HG03575 (cell line): Measurements from ENCODE around the gene CFAP97D2.
"Not testable (repeated sequence)": the region's sequence is repeated elsewhere in the genome, so short reads cannot be mapped to it uniquely, and the experiment has no call there.

Experiments used
- ATAC-seq: cut with Tn5 transposase; IDR thresholded peaks from one replicate; pipeline ENCODE4 v1.9.1; 2021; ENCODE audit not compliant: unreplicated experiment, insufficient number of reproducible peaks, low FRiP score; ENCODE audit errors: extremely low read depth

Gene CFAP97D2

DNA sequence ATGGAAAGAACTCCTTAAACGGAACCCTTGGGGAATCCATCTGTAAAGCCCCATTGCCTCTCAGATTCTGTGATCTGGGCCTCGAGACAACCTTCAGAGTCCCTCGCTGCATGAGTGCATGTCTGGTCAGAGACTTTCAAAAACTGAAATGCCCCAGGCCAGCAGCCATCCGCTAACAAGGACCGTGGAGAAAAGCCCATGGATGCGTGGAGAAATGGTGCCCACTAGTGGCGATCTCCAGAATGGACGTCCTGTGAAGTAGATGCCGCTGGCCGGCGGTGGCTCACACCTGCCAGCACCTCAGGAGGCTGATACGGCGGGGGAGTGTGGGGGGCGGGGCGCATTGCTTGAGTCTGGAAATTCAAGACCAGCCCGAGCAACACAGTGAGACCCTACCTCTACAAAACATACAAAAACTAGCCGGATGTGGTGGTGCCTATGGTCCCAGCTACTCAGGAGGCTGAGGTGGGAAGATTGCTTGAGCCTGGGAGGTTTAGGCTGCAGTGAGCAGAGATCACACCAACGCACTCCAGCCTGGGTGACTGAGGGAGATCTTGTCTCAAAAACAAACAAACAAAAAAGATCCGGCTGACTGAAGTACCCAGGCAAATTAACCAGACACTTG lies 47.8 kb downstream of the CFAP97D2 start:
- no peak for ATAC-seq

DNA sequence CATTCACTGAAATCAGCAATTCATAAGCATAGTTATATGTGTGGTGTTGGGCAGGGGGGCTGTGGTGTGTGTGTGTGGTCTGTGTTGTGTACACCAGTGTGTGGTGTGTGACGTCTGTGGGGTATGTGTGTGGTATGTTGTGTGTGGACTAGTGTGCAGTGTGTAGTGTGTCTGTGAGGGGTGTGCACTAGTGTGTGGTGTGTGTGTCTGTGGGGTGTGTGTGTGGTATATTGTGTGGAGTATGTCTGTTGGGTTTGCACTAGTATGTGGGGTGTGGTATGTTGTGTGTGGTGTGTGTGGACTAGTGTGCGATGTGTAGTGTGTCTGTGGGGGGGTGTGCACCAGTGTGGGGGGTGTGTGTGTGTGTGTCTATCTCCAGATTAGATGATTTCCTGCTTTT lies 48.5 kb downstream of the CFAP97D2 start:
- ATAC-seq, result no peak

DNA sequence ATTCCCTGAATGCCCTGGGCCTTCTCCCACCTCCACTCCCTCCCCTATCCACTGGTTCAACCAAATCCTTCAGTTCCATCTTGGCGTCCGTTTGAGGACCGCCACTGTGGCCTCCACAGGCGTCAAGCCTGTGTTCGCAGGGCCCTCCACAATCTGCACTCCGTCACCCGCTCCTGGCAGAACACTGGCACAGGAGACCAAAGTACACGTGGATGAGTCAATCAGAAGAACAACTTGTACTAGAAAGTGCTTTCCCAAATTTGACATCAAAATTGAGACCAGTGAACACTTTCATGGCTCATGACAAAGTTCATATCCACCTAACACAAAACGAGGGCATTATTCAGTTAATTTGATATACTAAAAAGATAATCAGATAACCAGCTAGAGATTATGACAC lies 49.1 kb downstream of the CFAP97D2 start:
- ATAC-seq, result no peak

DNA sequence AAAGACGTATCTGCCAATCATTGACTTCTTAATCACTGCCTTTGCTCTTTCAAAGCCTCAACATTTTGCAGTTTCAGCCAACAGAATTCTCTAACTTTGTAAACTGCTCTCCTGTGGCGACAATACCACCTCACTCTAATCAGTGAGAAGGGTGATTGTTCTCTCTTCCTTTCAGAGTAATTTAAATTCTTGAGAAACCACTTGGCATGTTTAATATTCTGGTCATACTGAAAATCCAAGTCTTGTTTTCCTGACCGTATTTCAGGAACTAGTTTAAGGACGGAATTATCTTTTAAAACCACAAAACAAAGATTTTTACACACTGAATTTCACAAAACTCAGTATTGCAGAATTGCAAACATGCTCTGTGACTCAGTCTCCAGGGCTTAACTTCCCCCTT lies 50.4 kb downstream of the CFAP97D2 start:
- ATAC-seq, result no peak

DNA sequence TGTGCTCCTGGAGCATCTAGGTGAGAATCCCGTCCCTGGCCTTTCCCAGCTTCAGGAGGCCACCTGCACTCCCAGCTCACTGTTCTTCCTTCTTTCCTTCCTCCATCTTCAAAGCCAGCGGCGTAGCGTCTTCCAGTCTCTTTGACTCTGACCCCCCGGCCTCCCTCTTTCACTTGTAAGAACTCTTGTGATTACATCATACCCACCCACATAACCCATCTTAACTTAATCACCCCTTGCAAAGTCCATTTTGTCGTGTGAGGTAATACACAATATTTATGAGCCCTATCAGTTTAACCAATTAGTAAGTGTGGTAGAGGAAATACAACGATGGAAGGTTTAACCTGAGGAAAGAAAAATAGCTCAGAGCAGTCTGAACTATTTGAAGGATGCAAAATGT lies 51.1 kb downstream of the CFAP97D2 start:
- ATAC-seq, result no peak

DNA sequence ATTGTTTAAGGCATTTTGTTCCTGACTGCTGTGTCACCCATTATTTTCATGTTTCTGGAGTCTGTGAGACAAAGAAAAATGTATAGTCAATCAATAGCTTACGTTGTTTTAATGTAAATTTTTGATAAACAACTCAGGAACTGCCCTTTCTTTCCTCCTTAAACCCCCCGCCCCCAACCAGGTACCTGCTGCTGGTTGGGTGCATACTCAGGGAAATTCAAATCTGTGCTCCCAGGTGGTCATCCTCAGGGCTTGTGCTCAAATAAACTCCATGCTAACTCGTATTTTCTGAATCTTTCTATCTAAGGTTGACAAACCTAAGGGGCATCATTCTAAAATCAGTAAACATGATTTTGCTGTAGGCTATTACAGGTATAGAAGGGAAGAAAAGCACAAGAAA lies 51.5 kb downstream of the CFAP97D2 start:
- no peak for ATAC-seq

DNA sequence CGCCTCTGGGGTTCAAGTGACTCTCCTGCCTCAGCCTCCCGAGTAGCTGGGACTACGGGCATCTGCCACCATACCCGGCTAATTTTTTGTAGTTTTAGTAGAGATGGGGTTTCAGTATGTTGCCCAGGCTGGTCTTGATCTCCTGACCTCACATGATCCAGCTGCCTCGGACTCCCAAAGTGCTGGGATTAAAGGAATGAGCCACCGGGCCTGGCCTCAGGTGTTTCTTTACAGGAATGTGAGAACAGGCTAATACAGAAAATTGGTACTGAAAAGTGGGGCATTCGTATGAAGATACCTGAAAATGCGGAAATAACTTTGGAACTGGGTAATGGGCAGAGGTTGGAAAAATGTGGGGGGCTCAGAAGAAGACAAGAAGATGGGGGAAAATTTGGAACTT lies 52.8 kb downstream of the CFAP97D2 start:
- ATAC-seq, result no peak

DNA sequence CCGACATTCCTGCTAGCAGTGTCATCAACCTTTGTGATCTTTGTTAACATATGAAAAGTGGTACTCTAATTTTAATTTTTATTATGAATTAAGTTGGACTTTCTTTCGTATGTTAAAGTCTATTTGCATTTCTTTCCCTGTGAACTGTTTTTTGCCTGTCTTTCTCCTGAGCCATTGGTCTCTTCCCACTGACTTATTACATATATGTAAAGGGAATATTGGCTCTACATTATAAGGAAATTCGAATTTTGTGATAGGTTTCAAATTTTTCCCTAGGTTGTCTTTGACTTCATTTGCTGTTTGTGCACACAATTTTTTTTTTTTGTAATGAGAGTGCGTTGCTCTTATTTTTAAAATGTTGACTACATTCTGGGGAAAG lies 55.2 kb downstream of the CFAP97D2 start:
- no peak for ATAC-seq

DNA sequence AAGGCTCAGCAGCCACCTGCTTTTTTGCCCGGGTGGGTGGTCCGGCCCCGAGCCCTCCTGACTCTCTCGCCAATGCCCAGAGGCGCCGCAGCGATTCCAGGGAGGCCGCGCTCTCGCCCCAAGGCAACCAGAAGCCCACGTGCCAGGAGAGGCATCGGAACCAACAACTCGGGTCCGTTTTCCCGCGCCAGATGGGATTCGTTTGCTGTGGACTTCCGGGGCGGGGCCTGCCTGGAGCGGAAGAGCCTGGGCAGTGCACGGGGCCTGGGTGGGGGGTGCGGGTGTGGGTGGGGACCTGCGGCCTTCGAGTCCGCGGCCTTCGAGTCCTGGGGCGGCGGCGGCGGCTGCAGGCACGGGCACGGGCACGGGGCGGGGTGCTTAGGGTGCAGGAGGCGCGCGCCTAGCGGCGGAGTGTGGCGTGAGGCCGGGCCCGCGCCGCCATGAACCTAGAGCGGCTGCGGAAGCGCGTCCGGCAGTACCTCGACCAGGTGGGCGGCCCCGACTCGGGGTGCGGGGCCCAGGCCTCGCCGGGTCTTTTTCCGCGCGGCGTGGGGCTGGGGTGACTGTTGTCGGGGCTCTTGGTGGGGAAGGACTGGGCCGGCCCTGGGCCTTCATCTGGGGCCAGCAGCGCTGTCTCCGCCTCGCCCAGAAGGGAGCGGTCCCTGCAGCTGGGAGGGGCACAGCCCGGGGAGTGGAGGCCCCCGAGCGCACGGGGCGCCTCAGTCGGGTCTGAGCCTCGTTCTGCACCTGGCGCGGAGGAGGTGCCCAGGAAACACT lies 55.8 kb downstream of the CFAP97D2 start, which contains the start of gene CDC16:
CDC16 (plus strand) TSS at position 253 of the 777 bp plus-strand sequence; CDS start at position 441, 188 bp downstream.
- ATAC-seq, result no peak

DNA sequence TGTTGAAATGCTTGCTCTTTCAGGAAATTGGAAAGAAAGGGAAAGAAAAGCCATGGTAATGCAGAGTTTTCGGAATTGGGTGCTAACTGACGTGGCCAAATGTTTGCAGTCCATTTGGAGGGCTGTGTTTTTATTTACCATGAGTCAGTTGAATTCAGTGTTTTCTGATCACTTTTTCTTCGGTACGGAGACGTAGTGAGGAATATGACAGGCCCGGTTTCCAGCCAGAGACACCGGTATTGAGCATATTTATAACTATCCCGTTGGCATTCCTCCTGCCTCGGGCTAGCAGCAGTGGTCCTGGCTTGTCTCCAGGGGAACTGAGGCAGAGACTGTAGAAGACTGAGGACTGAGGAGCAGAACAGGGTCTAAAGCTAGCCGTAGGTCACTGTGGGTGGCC lies 56.6 kb downstream of the CFAP97D2 start:
- ATAC-seq, result no peak

DNA sequence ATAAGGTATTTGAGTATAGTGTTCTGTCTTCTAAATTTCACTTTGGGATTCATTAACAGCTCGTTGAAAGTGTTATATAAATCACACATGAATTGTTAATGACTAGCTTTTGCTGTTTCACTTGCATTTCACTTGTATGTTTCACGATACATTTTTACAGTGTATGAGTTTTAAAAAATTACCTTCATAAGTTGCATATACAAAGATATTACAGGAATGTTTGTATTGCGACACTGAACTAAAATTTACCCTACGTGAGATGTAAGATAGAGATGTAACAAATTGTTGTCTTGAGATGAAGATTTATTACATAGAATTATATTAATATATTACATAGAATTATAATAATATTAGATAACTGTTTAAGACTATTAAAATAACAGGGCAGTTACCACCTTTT lies 57.2 kb downstream of the CFAP97D2 start:
- ATAC-seq, result no peak

DNA sequence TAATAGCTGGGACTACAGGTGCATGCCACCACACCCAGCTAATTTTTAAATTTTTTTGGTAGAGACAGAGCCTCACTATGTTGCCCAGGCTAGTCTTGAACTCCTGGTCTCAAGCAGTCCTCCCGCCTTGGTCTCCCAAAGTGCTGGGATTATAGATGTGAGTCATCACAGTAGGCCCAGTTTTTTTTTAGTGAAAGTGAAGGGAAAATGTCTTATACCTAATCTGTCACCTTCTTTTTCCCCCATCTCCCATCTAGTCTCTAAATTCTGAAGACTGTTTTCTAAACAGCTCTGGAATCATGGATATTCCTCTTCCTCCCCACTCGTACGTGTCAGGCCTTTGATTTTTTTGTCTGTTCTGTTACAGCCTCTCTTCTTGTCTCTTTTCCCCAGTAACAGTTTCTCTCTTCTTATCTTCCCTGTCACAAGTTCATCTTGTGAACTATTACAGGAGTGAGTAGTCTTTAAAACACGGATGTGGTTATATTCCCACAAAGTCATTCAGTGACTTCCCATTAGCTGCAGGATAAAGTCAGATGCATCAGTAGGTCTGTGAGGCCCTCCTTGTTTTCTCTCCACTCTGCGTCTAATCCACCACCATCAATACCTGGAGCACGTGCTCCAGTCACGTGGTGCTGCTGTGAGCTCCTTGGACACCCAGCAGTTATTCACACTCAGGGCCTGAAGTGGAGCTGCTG lies 58.5 kb downstream of the CFAP97D2 start:
- no peak for ATAC-seq

DNA sequence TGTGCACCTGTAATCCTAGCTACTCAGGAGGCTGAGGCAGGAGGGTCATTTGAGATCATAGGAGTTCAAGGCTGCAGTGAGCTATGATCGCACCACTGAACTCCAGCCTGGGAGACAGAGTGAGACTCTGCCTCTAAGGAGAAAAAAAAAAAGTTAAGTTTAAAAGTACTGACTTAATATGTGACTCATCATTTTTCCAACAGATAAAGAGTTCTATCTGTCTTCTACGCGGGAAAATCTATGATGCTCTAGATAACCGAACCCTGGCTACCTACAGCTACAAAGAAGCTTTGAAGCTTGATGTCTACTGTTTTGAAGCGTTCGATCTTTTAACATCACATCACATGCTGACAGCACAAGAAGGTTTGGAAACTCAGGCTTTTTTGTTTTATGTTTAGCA lies 62.9 kb downstream of the CFAP97D2 start:
- ATAC-seq, result no peak

DNA sequence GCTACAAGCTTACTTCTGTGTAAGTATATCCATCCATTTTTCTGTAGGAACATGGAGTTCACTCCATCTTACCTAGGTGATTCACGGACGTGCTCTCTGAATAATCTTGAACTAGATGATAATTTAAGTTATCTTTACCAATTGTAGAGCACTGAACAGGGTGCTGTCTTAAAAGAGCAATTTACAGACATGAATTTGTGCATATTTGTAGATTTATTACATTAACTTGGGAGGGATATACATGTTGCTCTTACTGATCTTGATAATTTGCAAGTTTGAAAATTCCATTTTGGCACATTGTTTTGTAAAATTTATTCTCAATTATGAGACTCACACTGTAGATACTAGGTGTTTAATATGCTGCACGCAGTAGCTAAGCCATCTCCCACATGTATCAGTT lies 64.9 kb downstream of the CFAP97D2 start:
- ATAC-seq, result no peak

DNA sequence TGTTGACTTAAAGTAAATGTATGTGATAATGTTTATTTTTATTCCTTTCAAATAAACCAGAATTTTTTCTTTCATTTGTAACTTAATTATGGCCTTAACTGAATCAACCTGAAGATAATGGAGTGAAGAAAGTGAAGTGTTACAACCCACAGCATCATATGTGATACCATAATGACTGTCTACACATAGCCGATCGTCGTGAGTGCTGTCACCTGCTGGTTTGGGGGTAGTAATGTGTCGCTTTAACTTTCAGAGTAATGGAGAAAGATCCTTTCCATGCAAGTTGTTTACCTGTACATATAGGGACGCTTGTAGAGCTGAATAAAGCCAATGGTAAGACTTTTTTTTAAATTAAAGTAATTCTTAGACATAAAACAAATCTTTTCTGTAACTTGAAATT lies 65.6 kb downstream of the CFAP97D2 start:
- ATAC-seq, result no peak

DNA sequence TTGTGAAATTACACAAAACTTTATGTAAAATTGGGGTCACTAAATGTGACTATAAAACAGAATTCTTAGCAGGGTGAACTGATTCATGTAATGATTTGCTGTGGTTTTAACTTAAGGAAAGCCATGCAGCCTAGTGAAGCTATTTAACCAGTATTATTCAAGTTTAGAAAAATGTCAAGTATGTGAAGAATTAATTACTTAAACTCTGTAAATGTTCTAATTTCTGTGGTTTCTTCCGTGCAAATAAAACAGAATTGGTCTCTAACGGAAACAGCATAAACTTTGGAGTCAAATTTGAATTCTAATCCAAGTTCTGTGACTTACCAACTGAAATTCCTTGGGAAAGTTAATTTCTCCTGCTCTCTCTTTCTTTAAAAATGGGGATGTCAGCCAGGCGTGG lies 69.0 kb downstream of the CFAP97D2 start:
- ATAC-seq, result no peak

DNA sequence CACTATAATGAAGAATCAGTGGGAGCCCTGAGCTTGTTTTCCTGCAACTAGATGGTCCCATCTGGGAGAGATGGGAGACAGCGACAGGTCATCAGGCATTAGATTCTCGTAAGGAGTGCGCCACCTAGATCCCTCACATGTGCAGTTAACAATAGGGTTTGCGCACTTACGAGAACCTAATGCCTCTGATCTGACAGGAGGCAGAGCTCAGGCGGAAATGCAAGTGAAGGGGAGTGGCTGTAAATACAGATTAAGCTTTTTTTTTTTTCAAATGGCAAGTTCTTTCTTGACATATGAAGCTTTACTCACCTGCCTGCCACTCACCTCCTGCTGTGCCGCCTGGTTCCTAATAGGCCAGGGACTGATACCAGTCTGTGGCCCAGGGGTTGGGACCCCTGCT lies 70.0 kb downstream of the CFAP97D2 start:
- no peak for ATAC-seq

DNA sequence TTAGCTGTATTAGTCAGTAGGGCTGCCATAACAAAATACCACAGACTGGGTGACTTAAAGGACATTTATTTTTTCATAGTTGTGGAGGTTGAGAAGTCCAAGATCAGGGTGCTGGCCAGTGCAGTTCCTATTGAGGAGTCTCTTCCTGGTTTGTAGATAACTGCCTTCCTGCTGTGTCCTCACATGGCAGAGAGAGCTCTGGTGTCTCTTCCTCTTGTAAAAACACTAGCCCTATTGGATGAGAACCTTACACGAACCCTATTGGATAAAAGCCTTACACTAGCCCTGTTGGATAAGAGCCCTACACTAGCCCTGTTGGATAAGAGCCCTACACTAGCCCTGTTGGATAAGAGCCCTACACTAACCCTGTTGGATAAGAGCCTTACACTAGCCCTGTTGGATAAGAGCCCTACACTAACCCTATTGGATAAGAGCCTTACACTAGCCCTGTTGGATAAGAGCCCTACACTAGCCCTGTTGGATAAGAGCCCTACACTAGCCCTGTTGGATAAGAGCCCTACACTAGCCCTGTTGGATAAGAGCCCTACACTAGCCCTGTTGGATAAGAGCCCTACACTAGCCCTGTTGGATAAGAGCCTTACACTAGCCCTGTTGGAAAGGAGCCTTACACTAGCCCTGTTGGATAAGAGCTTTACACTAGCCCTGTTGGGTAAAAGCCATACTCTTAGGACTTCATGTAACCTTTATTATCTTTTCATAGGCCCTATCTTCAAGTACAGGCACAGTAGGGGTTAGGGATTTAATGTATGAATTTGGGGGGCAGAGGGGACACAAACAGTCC lies 72.8 kb downstream of the CFAP97D2 start:
- not testable (repeated sequence) for ATAC-seq

DNA sequence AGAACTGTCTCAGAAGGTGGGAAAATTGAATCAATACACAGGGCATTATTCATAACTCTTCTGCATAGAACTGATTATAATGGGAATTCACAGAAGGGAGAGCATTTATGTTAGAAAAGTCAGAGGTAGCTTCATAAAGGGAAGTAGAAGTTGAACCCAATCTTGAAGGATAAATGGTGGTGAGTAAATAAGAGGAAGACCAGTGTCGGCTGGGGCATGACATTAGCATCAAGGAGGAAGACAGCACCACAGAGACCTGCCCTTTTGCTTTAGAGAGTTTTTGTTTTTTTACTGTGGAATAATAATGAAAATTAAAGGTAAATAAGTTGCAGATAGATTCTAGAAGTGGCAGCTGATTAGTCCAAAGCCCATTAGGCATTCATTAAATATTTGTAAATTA lies 77.5 kb downstream of the CFAP97D2 start:
- ATAC-seq, result no peak
